ENCODE data around the gene CCDC187. TPM values are rescaled to one million over a fixed set of nuclear protein-coding genes. Genes with fewer than 3 reads are reported as not detected.

Gene CCDC187
- polyA plus RNA-seq, 1 donor (not counting 4 experiments of a cell fraction or from before 2014, with no cell fraction given), result 0.03 TPM

GRCh38 chr9:136258299-136258625 lies 45.6 kb downstream of the CCDC187 start:
- Histone ChIP-seq H2AFZ (ENCODE audit: control insufficient read depth, low read length) (no peak overlapping the region), H3K79me2 (ENCODE audit: control insufficient read depth, insufficient read depth, low read length) (no peaks in the 10 kb centered on the region), H3K27ac (ENCODE audit: control insufficient read depth, insufficient read depth, low read length) (no peak overlapping the region), H3K27me3 (ENCODE audit: control insufficient read depth, extremely low read depth, insufficient read depth, low read length) (peaks cover 29% of the 10 kb centered on the region), H3K9me3 (ENCODE audit: control insufficient read depth, low read depth, low read length) (no peaks in the 10 kb centered on the region), H3K4me1 (ENCODE audit: control insufficient read depth, extremely low read depth, insufficient read depth, low read length) (no peaks in the 10 kb centered on the region), H3K4me3 (ENCODE audit: control insufficient read depth in 2 of 3, extremely low read depth in 1 of 3, insufficient read depth in 2 of 3, low read depth in 1 of 3, low read length in 3 of 3) (no peak overlapping the region), H3K9me1 (ENCODE audit: control insufficient read depth, extremely low read depth, insufficient read depth, low read length) (no peaks in the 10 kb centered on the region), H3K9ac (ENCODE audit: control insufficient read depth, extremely low read depth, insufficient read depth, low read length) (no peak overlapping the region), H3K4me2 (ENCODE audit: control insufficient read depth, extremely low read depth, insufficient read depth, low read depth, low read length) (no peak overlapping the region), H4K20me1 (ENCODE audit: control insufficient read depth, extremely low read depth, insufficient read depth, low read length) (no peaks in the 10 kb centered on the region), H3K36me3 (ENCODE audit: control insufficient read depth in 2 of 2, extremely low read depth in 1 of 2, insufficient read depth in 2 of 2, low read length in 2 of 2) (no peaks in the 10 kb centered on the region)
- dilution Hi-C loops (cut with MboI; ENCODE audit: extremely low pct_ligation_motif_present, low sequenced_read_pairs), result no loop called here
- DNase-seq (ENCODE audit: low read depth, low spot score) (no peak), FAIRE-seq (no peak)
- TF ChIP-seq EZH2 (IDR thresholded peaks at IDR 0.05; ENCODE audit: low read length), result no peak
- TF ChIP-seq CTCF (optimal IDR thresholded peaks at IDR 0.05 in 1 of 3, IDR thresholded peaks at IDR 0.05 in 1 of 3, conservative IDR thresholded peaks at IDR 0.05 in 1 of 3; ENCODE audit: extremely low read depth in 1 of 3, insufficient read depth in 2 of 3, low read length in 3 of 3), result no peak

DNA sequence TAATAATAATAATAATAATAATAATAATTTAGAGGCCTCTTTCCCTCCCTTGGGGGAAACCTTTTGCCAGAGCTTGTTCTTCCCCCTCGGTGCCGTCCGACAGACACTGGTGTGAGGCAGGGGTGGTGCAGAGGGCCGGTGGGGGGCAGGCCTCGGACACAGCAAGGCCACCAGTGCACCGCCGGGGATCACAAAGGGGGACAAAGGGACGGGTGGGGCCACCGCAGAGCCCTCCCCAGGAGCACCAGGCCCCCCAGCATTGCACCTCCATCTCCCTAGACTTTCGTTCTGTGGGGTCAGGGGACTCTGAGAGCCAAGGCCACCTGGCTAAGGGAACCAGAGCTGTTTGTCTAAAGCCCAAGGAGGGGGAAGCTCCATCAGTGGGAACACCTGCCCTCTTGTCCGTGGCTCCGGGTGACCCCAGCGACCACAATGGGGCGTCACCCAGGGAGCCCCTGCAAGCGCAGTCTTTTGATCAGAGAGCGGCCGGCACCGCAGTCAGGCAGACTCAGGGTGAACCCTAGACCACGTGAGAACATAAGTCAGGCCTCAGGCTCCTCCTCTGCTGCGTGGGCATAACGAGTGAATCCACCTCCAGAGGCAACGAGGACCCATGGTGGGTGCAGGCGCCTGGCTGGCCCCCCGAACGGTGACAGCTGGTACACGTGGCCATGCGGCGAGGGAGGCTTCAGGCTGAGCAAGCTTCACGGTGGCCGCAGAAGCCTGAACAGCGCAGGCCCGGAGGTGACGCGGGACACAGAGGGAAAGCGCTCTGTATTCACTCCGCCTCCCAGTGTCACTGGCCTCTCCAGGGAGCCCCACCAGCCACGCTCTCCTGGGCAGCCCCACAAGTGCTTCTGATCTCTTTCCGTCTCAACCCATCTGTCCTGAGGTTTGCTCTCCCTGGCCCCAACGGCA lies 46.3 kb downstream of the CCDC187 start:
- Histone ChIP-seq H3K4me1 (ENCODE audit: control insufficient read depth, extremely low read depth, insufficient read depth, low read length) (no peaks in the 10 kb centered on the region), H2AFZ (ENCODE audit: control insufficient read depth, low read length) (no peak overlapping the region), H4K20me1 (ENCODE audit: control insufficient read depth, extremely low read depth, insufficient read depth, low read length) (no peaks in the 10 kb centered on the region), H3K27ac (ENCODE audit: control insufficient read depth, insufficient read depth, low read length) (no peak overlapping the region), H3K27me3 (ENCODE audit: control insufficient read depth, extremely low read depth, insufficient read depth, low read length) (peaks cover 34% of the 10 kb centered on the region), H3K9me3 (ENCODE audit: control insufficient read depth, low read depth, low read length) (no peaks in the 10 kb centered on the region), H3K4me3 (ENCODE audit: control insufficient read depth in 2 of 3, extremely low read depth in 1 of 3, insufficient read depth in 2 of 3, low read depth in 1 of 3, low read length in 3 of 3) (no peak overlapping the region), H3K79me2 (ENCODE audit: control insufficient read depth, insufficient read depth, low read length) (no peaks in the 10 kb centered on the region), H3K9me1 (ENCODE audit: control insufficient read depth, extremely low read depth, insufficient read depth, low read length) (no peaks in the 10 kb centered on the region), H3K36me3 (ENCODE audit: control insufficient read depth in 2 of 2, extremely low read depth in 1 of 2, insufficient read depth in 2 of 2, low read length in 2 of 2) (no peaks in the 10 kb centered on the region), H3K4me2 (ENCODE audit: control insufficient read depth, extremely low read depth, insufficient read depth, low read depth, low read length) (no peak overlapping the region), H3K9ac (ENCODE audit: control insufficient read depth, extremely low read depth, insufficient read depth, low read length) (no peak overlapping the region)
- dilution Hi-C loops (cut with MboI; ENCODE audit: extremely low pct_ligation_motif_present, low sequenced_read_pairs), result no loop called here
- no peak for FAIRE-seq
- DNase-seq (ENCODE audit: low read depth, low spot score), result no peak
- TF ChIP-seq CTCF (optimal IDR thresholded peaks at IDR 0.05 in 1 of 3, IDR thresholded peaks at IDR 0.05 in 1 of 3, conservative IDR thresholded peaks at IDR 0.05 in 1 of 3; ENCODE audit: extremely low read depth in 1 of 3, insufficient read depth in 2 of 3, low read length in 3 of 3) (no peak), EZH2 (IDR thresholded peaks at IDR 0.05; ENCODE audit: low read length) (no peak)
